ENCODE data around the gene PLTP.
"Not testable (repeated sequence)": the region's sequence is repeated elsewhere in the genome, so short reads cannot be mapped to it uniquely, and the experiment has no call there.

The PLTP gene

DNA sequence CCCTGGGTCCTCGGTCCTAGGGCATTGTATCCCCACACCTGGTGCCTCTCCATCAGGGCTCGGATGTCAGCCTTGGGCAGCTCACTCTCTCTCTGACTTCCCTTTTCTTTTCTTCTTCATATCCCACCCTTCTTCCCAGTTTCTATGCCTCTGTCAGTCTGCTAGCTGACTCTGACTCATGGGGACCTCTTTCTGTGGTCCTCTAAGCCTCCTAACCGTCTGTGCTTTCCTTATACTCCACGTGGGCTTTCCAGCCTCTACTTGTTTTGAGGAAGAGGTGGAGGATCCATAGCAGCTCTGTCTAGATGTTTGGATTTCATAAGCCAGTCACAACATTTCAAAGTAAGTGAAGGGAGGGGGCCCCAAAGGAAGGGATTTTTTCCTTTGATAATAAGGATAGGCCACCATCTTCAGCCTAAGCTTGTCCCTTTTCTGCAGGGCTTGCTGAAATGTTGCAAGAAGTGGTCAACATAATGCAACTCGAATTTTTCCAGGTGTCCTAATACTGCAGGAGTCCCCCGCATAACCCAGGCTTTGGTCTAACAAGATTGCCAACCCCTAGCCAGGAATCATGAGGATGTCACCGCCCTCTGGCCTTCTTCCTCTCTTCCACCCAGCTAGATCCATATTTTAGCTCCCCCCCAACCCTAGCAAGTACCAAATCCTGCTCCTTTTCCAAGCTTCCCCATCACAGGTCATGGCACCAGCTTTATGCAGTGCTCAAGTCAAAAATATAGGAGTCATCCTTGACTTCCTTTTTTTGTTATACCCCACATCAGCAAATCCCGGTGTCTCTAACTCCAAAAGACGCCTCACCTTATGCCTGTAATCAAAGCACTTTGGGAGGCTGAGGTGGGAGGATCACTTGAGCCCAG lies 8.7 kb upstream of the PLTP start:
- no peak for DNase-seq (ENCODE audit: low spot score)

DNA sequence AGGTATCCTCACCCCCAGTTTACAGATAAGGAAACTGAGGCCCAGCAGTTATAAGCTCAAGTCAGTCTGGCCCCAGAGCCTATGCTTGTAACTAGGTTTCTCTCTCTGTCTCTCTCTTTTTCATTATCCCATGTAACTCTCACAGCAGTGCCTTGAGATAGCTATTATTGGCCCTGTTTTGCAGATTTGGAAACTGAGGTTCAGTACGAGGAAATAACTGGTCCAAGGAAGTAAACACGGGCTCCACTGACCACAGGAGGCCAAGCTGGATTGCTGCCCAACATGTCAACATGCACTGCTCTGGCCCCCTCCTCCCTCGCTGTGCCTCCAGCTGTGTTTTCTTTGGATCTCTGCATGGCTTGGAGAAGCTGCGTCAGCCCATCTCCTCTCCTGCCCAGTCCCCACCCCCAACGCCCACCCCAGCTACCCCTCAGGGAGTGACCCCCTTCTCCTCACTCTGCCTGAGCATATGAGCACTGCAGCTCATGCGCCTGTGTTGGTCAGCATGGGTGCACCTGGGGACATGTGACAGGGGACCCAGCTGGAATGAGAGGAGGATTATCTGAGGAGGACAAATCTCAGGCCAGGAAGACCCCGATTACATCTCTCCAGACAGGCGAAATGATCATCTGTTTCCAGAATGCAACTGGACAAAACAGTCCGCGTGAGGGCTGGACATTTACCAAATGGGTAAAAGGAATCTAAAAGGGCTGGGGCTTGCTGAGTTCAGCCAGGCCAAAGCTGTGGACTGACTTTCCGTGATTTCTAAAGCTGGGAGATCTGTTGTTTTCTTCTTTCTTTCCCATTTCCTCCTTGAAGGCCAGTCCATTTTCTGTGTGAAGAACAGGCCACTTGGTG lies 7.8 kb upstream of the PLTP start:
- no peak for DNase-seq (ENCODE audit: low spot score)

DNA sequence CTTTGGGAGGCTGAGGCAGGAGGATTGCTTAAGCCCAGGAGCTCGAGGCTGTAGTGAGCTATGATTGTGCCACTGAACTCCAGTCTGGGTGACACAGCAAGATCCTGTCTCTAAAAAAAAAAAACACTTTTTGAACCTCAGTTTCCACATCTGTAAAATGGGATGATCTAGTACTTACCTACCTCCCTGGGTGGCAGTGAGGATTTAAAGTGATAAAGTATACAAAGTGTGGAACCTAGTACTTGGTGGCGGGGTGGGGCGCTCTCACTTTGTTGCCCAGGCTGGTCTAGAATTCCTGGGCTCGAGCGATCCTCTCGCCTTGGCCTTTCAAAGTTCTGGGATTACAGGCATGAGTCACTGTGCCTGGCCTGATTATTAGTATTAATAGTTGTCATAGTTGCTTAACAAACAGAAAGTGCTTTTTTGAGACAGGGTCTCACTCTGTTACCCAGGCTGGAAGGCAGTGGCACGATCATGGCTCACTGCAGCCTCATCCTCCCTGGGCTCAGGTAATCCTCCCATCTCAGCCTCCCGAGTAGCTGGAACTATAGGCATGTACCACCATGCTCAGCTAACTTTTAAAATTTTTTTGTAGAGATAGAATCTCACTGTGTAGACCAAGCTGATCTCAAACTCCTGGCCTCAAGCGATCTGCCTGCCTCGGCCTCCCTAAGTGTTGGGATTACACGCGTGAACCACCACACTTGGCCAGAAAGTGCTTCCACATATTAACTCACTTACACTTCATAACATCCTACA lies 7.0 kb upstream of the PLTP start:
- no peak for DNase-seq (ENCODE audit: low spot score)

DNA sequence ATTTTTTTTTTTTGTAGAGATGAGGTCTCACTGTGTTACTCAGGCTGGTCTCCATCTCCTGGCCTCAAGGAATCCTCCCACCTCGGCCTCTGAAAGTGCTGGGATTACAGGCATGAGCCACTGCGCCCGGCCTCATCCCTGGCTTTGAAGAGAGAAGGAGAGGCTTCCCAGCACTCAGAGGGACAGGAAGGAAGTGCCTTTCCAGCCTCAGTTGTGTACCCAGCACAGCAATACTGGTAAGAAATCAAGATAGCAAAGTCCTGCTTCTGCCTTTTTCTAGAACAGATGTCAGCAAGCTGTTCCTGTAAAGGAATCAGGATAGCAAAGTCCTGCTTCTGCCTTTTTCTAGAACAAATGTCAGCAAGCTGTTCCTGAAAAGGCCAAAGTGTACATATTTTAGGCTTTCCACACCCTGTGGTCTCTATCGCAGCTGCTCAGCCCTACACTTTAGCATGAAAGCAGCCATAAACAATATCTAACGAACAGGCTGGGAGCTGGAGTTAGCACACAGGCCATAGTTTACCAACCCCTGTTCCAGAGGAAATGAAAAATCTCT lies 6.3 kb upstream of the PLTP start:
- no peak for DNase-seq (ENCODE audit: low spot score)

DNA sequence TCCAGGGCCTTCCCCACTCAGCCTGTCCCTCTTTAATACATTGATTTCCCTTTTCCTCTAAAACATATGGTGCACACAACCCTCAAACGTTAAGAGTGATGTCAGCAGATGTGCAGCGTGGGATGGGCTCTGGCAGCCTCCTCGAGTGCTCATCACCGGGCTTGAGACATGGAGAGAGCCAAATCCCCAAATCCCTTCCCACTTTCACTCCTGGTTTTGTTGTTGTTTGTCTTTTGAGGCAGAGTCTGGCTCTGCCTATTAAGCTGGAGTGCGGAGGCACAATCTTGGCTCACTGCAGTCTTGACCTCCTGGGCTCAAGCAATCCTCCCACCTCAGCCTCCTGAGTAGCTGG lies 5.8 kb upstream of the PLTP start:
- no peak for DNase-seq (ENCODE audit: low spot score)

DNA sequence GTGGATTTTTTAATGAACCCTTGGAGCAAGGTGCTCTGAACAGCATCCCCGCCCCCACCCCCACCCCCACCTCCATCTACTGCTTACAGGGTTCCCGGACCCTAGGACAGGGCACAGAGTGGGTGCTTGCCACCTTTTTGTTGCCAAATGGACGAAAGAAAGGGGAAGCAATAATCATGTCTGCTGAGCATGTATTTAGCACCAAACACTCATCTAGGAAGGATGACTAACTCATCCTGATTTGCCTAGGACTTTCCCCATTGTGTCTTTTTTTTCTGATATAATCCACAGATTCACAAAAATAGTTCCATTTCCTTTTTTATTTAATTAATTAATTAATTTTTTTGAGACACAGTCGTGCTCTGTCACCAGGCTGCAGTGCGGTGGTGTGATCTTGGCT lies 1.2 kb upstream of the PLTP start:
- no peak for DNase-seq (ENCODE audit: low spot score)

DNA sequence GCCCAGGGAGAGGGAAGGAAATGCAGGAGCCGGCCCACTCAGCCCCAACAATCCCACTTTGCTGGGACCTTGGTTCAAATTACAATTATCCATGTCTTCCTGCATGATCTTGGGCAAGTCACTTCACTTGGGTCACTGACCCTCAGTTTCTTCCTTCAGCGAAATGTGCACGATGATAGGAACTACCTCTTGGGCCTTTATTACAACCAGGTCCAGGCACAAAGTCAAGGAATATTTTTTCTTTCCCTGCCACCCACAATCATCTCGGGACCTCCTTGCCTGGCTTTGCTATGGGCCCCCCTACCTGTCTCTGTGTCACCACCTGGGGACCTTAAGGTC lies 358 bp upstream of the PLTP start:
- no peak for DNase-seq (ENCODE audit: low spot score)

DNA sequence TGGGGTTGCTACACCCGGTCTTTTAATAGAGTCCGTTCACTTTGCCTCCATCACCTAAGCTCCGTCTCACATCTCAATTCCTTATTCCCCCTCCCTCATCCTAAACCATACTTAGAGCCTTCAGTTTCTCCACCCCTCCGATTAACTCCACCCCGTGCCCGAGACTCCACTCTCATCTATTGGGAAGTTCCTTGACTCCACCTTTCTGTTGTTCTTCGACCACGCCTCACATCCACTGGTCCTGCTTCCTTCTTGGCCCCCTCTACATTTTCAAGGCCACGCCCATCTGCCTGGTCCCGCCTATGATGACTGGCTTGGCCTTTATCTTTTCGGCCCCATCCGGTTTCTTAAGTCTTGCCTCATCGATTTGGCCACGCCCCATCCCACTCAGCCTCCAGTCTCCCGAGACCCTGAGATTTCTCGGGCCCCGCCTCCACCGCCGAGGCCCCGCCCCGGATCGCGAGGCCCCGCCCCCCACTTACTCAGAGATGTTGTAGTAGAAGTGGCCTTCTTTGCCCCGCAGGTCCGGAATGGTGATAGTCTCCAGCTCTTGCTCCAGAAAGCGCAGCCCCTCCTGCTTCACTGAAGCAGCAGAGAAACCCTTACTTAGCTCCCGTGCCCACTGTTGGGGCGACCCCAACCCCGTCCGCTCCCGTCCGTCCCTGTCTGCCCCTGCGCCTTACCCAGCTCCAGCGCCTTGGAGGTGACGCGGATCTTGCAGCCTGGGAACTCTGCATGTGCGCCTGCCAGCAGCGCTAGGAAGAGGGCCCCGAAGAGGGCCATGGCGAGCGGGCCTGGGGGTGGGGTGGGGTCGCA lies 1.1 kb downstream of the PLTP start:
- DNase-seq (ENCODE audit: low spot score): peak; percentile 99

DNA sequence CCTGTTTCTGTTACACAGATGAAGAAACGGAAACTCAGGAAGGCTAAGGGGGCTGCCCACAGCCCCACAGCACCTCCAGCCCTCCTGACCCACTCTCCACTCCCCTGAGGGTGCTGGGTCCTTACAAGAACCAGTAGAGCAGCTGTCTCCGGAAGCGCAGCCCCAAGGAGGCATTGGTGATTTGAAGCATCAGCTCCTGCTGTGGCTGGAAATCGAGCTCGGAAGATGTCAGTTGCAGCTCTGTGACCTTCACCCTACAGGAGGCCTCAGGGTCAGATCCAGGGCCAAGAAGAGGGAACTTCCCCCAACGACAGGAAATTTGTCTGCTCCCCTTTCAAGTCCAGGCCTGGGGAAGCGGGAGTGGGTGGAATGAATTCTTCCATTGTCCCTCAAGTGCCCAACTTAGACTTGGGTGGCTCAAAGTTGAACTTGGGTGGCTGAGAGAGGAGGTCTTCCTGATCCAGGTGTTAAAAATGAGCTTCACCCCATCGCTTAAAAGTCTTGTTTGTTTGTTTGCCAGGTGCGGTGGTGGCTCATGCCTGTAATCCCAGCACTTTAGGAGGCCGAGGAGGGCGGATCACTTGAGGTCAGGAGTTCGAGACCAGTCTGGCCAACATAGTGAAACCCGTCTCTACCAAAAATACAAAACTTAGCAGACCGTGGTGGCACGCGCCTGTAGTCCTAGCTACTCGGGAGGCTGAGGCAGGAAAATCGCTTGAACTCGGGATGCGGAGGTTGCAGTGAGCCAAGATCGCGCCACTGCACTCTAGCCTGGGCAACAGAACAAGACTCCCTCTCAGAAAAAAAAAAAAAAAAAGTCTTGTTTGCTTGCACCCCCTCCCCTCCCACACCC lies 1.9 kb downstream of the PLTP start:
- DNase-seq (ENCODE audit: low spot score): no peak

DNA sequence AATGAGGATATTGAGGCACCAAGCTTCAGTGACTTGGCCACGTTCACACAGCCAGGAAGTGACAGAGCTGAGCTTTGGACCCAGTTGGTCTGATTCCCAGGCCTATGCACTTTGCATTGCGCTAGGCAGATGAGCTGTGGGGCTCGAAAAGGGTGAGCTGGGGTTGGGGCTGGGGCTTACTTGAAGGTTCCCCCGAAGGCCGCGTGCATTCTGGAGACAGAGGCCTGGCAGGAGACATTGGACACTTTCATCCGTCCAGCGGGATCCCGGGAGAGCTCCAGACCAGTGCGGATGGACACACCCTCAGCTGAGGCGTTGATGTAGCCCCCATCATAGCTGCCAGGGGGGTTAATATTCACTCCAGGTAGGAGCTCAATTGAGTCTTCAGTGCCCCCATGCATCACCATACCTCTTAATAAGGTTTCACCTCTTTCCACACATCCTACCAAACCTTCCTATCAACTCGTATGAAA lies 2.6 kb downstream of the PLTP start:
- no peak for DNase-seq (ENCODE audit: low spot score)

DNA sequence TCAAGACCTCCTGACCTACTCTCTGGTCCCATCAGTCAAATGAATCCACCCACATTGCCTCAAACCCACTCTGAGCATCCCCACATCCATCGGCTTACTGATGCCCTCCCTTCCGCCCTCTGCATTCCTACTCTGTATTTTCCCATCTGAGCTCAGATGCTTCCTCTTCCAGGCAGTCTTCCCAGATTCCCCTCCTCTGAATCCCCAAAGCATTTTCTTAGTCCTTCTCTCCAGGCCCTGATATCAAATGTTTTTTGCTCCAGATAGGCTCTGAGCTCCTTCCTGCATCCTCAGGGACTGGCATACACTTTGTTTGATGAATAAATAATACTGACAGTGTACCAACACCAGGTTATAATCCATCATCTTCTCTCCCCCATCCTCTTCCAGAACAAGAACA lies 3.9 kb downstream of the PLTP start:
- DNase-seq (ENCODE audit: low spot score): no peak

DNA sequence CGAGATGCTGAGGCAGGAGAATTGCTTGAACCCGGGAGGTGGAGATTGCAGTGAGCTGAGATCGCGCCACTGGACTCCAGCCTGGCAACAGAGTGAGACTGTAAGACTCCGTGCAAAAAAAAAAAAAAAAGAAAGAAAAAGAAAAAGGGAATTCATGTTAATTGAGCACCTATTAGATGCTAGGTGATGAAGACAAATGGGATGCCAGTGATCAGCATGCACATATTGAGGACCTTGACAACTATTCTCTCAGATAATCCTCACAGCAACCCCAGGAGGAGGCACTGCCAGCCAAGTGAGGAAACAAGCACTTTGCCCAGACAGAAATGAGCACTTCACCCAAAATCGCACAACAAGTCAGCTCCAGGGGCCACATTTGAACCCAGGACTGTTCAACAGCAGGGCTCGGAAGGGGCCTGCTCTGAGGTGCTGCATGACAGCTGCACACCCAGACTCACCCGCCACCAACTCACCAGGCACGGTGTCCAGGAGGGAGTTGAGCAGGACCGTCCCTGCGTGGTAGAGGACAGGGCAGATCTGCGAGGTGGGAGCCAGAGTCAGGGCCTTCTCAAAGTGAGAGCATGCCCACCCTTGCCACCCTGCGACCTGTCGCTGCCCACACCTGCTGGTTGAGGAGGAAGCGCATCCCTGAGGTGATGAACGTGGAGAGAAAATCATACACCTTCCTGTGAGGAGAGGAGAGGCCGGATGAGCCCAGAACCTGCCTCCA lies 4.6 kb downstream of the PLTP start:
- DNase-seq (ENCODE audit: low spot score): no peak

DNA sequence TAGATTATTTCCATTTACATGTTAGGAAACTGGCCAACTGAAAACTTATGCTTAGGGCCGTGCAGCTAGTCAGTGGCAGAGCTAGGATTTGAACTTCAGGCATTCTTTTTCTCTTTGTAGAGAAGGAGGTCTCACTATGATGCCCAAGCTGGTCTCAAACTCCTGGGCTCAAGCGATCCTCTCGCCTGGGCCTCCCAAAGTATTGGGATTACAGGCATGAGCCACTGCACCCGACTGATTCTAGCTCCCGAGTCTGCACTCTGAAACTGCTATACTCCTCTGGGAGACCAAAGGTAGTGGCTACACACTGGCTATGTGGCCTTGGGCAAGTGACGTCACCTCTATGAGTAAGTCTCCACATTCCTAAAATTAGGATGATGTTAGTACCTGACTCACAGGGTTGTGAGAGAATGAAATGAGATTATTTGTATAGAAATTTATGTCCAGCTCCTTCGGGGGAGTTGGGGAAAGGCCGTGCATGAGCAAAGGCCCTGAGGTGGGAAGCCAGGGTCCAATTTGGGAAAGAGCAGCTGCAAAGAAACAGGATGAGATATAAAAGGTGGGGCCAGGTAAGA lies 6.4 kb downstream of the PLTP start:
- no peak for DNase-seq (ENCODE audit: low spot score)

DNA sequence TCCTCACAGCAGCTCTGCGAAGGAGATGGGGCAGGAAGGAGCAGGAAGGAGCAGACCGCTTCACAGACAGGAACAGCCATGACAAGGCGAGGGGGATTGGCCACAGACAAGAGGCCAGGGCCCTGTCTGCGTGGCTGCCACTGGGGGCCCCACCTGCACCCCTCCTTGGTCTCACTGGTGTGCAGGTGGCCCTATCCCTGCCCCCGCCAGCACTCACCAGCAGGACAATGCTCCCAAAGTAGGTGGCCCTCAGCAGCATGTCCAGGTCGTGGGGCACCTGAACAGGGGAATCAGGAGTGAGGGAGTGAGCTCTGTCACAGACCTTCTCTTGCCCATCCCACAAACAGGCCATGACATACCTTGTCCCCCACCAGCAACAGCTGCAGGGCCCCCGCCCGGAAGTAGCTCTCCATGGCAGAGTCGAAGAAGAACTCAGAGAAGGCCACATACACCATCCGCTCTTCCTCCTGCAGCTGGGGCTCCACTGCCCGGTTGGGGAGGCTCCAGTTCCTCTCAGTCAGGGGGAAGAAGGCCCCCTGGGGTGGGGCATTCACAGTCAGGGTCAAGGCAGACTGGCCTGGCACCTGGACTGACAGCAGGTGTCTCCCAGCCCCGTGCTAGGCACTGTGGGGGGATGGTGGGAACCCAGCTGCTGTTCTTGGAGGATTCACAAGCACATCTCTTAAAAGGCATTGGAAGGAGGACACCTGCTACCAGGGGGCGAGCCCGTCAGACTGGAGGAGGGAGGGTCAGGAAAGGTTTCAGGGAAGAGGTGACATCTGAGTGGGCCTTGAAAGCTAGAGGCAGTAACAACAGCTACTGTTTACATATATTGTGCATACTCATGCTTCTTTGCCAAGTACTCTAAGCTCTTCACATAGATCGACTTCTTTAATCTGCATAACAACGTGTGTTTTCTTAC lies 7.1 kb downstream of the PLTP start:
- no peak for DNase-seq (ENCODE audit: low spot score)

DNA sequence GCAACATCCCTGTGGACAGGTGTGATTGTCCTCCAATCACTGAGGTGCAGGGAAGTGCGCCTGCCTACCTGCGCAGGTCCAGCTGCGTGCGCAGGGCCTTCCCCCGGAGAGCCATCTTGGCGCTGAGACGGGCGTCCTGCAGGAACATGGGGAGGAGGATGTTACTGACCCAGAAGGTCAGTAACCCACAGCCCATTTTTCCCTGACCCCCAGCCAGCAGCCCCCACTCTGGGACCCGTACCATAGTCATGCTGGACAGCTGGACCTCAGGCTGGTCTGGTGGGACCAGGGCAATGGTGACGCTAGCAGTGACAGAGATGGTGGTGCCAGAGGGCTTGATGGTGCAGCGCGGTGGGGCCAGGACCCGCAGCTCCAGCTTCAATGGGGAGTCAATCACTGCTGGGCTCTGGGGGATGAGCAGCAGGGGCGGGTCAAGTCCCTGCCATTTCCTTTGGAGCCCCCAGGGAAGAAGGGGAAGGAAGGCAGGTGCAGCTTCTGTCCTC lies 9.7 kb downstream of the PLTP start:
- DNase-seq (ENCODE audit: low spot score): no peak

DNA sequence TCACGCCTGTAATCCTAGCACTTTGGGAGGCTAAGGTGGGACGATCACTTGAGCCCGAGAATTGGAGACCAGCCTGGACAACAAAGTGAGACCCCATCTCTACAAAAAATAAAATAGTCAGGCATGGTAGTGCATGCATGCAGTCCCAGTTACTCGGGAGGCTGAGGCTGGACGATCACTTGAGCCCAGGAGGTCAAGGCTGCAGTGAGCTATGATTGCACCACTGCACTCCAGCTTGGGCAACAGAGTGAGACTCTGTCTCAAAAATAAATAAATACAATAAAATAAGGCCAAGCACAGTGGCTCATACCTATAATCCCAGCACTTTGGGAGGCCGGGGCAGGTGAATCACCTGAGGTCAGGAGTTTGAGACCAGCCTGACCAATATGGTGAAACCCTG lies 10.6 kb downstream of the PLTP start:
- DNase-seq (ENCODE audit: low spot score): not testable (repeated sequence)

DNA sequence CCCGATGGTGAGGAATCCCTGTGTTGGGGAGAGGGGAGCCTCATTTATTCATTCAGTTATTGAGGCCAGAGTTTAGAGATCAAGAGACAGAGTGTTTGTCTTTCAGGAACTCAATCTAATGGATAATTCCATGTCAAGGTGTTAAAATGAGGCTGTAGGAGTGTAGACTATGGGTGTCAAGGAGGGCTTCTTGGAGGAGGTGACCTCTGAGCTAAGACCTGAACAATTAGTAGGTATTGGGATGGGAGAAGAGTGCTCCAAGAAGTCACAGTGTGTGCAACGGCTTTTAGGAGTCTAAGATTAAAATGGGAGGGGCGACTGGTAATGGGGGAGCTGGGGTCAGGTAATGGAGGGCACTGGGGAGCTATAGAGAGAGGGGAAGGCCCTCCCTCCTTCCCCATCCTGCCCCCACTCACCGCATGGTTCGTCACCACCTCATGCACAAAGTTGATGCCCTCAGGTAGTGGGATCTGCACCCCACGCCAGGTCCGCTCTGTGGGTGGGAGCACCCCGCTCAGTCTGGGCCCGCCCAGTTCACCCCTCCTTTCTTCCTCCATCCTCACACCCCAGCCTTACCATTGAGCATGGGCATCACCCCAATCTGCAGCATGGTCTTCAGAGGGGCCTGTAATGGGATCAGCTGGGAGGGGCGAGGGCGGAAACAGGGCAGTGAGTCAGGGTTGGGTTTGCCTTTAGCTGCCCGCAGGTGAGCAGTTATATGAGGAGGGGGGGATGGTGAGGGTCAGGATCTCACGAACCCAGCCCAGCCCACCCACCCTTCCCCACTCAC lies 12.7 kb downstream of the PLTP start:
- DNase-seq (ENCODE audit: low spot score): no peak
